GM23338 (cell line): ENCODE measurements around the gene THBS4.

Experiments
- EZH2 ChIP-seq: fragments of 200-600 bp; sonication (generic); IDR thresholded peaks from one replicate; pipeline ENCODE4 v1.8.0; 2017; ENCODE audit warnings: antibody characterized with exemption, mild to moderate bottlenecking, low read depth; ENCODE audit not compliant: unreplicated experiment
- EZH2phosphoT487 ChIP-seq: fragments of 200-600 bp; sonication (generic); IDR thresholded peaks from one replicate; pipeline ENCODE4 v1.8.1; 2018; ENCODE audit warnings: antibody characterized with exemption; ENCODE audit not compliant: unreplicated experiment
- POLR2AphosphoS5 ChIP-seq: IDR thresholded peaks from 2 replicates; pipeline ENCODE4 v1.6.1; 2016; ENCODE audit warnings: antibody characterized with exemption, low read depth
- ZNF114 ChIP-seq: fragments of 250-450 bp; sonication (Bioruptor Pico); IDR thresholded peaks from 2 replicates; pipeline ENCODE4 v1.5.0; 2020; ENCODE audit warnings: mild to moderate bottlenecking, moderate library complexity
- TF ChIP-seq, protein P1 (sequence below): IDR thresholded peaks from one replicate; pipeline ENCODE4 v1.6.1; 2018; ENCODE audit warnings: antibody characterized with exemption; ENCODE audit not compliant: unreplicated experiment
- TF ChIP-seq, protein P2 (sequence below), 2 experiments: fragments of 200-600 bp in 1 of 2; sonication (generic) in 1 of 2; conservative IDR thresholded peaks; 2 replicates each; pipeline versions ENCODE4 v1.5.1 to v1.6.1; 2016 to 2017; ENCODE audit warnings: antibody characterized with exemption in 2 of 2, low read depth in 2 of 2, mild to moderate bottlenecking in 2 of 2, moderate library complexity in 1 of 2

DNA sequence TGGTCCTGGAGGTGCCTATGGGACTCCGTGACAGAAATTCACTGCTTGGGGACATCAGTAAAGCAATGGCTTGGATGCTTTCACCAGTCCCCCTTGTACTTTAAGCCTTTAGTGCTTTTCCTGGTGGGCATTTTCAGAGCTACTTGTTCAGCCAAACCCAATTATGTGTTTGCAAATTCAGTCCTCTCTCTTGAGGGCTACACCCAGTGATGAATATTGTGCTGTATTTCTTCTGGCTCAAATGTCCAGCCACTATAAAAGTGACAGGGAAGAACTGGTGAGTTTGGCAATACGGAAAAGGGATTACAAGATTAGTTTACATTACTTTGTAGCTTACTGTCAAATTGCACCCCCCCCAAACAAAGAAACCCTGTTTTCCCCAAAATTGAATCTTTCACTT is 4.5 kb downstream of the THBS4 start:
- TF ChIP-seq, protein P1, sequence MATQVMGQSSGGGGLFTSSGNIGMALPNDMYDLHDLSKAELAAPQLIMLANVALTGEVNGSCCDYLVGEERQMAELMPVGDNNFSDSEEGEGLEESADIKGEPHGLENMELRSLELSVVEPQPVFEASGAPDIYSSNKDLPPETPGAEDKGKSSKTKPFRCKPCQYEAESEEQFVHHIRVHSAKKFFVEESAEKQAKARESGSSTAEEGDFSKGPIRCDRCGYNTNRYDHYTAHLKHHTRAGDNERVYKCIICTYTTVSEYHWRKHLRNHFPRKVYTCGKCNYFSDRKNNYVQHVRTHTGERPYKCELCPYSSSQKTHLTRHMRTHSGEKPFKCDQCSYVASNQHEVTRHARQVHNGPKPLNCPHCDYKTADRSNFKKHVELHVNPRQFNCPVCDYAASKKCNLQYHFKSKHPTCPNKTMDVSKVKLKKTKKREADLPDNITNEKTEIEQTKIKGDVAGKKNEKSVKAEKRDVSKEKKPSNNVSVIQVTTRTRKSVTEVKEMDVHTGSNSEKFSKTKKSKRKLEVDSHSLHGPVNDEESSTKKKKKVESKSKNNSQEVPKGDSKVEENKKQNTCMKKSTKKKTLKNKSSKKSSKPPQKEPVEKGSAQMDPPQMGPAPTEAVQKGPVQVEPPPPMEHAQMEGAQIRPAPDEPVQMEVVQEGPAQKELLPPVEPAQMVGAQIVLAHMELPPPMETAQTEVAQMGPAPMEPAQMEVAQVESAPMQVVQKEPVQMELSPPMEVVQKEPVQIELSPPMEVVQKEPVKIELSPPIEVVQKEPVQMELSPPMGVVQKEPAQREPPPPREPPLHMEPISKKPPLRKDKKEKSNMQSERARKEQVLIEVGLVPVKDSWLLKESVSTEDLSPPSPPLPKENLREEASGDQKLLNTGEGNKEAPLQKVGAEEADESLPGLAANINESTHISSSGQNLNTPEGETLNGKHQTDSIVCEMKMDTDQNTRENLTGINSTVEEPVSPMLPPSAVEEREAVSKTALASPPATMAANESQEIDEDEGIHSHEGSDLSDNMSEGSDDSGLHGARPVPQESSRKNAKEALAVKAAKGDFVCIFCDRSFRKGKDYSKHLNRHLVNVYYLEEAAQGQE: no peak
- TF ChIP-seq, protein P2, sequence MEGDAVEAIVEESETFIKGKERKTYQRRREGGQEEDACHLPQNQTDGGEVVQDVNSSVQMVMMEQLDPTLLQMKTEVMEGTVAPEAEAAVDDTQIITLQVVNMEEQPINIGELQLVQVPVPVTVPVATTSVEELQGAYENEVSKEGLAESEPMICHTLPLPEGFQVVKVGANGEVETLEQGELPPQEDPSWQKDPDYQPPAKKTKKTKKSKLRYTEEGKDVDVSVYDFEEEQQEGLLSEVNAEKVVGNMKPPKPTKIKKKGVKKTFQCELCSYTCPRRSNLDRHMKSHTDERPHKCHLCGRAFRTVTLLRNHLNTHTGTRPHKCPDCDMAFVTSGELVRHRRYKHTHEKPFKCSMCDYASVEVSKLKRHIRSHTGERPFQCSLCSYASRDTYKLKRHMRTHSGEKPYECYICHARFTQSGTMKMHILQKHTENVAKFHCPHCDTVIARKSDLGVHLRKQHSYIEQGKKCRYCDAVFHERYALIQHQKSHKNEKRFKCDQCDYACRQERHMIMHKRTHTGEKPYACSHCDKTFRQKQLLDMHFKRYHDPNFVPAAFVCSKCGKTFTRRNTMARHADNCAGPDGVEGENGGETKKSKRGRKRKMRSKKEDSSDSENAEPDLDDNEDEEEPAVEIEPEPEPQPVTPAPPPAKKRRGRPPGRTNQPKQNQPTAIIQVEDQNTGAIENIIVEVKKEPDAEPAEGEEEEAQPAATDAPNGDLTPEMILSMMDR (conservative IDR thresholded peaks at IDR 0.05; ENCODE audit: low read depth in 2 of 2): no peak
- TF ChIP-seq POLR2AphosphoS5: no peak
- TF ChIP-seq ZNF114 (CRISPR knock-in tag): no peak
- TF ChIP-seq EZH2phosphoT487: no peak
- no peak for TF ChIP-seq EZH2
